Stimulated activated CD4-positive, alpha-beta T cell treated with anti-CD3 and anti-CD28 coated beads, Interleukin-12 subunit alpha, Interleukin-12 subunit beta, amount 100 ng/mL, for 4 hours (primary cell): Measurements from ENCODE around the gene ARSK.
"Not testable (repeated sequence)": the region's sequence is repeated elsewhere in the genome, so short reads cannot be mapped to it uniquely, and the experiment has no call there.

ENCODE experiments used
- DNase-seq: peaks from one replicate; pipeline ENCODE4 v3.0.0-alpha.2; 2020

The ARSK gene

DNA sequence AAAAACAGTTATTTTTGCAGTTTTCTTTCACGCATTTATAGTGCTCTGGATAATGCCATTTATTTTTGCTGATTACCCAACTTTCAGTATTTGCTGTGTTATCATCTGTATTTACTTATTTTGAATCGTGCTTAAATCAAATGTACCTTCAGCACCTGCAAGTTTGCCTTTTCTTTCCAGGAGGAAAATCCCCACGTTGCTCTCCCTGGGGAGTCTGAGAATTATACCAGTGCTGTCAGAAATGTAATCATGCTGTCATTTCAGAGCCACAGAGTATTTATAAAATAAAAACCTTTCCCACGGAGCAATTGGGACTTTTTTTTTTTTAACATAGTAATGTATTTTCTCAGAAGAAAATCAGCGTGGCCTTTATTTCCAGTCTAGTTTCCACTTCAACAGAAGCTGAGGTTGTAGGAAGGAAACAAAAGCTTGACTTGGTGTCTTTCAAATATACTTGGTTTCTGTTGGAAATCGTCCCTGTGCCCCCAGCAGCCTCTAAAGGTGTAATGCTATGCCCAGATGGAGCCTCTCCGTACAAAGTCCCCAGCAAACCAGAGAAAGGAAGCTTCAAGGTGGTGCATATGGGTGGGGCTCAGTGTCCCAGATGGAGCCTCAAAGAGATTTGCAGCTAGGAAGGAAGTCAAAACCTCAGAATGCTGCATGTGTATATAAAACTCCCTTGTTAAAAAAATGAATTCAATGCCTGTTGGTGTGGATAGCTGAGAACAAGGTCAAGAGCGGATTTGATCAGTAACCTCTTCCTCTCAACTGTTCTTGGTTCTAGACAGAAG is 67.1 kb downstream of the ARSK start:
- no peak for DNase-seq

DNA sequence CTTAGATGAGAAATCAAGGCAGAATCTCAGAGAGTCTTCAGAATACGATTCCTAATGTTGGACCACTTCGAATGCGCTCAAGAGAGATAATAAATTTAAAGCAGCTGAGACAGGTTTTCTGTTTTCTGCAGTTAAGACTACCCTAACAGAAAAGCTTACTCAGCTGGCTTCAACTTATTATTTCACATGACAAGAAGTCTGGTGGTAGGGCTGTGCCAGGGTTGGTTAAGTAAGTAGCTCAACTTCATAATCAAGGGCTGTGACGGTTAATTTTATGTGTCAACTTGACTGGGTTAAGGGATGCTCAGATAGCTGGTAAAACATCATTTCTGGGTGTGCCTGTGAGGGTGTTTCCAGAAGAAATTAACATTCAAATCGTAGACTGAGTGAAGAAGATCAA is 68.8 kb downstream of the ARSK start:
- no peak for DNase-seq

DNA sequence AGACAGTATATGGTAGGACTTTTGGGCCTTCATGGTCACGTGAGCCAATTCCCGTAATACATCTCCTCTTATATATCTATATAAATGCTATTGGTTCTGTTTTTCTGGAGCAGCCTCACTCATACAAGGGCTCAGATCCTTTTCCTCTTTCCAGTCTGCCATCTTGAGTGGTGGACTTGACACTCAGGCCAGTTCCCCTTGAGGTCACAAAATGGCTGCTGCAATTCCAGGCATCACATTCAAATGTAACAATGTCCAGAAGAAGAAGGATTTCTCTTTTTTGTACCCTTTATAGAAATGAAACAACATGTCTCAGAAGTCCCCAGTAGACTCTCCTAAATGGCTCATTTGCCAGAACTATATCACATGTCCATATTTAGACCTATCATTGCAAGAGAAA is 69.5 kb downstream of the ARSK start:
- DNase-seq, result no peak

DNA sequence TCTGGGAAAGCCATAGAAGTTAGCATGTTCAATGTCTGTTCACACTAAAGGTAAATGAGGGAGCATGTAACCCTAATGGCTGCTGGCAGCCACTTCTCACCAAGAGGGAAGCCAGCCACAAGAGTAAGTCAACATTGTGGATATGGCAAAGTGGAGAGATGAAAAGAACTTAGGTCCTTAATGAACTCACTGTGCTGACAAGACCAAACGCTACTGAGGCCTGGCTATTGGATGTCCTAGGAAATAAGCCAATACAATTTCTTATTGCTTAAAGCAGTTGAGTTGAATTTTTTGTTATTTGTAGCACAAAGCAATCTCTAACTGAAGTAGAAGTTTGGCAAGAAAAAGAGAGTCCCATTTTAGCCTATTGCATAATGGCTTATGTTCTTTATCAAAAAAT is 71.8 kb downstream of the ARSK start:
- DNase-seq, result no peak

DNA sequence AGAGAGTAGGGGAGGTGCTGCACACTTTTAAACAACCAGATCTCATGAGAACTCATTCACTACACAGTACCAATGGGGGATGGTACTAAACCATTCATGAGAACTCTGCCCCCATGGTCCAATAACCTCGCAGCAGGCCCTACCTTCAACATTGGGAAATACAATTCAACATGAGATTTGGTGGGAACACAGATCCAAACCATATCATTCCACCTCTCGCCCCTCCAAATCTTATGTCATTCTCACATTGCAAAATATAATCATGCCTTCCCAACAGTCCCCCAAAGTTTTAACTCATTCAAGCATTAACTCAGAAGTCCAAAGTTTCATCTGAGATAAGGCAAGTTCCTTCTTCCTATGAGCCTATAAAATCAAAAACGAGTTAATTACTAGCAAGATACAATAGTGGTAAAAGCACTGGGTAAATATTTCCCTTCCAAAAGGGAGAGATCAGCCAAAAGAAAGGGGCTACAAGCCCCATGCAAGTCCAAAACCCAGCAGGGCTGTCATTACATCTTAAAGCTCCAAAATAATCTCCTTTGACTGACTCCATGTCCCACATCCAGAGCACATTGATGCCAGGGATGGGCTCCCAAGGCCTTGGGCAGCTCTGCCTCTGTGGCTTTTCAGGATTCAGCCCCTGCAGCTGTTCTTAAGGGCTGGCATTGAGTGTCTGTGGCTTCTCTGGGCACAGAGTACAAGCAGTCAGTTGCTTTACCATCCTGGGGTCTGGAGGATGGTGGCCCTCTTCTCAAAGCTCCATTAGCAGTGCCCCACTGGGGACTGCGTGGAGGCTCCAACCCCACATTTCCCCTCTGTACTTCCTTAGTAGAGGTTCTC is 73.3 kb downstream of the ARSK start:
- no peak for DNase-seq

DNA sequence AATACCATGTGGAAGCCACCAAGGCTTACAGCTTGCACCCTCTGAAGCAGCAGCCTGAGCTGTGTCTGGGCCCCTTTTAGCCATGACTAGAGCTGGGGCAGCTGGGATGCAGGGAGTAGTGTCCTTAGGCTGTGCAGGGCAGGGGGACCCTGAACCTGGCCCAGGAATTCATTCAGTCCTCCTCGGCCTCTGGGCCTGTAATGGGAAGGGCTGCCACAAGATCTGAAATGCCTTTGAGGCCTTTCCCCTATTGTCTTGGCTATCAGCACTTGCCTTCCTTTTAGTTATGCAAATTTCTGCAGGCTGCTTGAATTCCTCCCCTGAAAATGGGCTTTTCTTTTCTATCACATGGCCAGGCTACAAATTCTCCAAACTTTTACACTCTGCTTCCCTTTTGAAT is 74.0 kb downstream of the ARSK start:
- no peak for DNase-seq

DNA sequence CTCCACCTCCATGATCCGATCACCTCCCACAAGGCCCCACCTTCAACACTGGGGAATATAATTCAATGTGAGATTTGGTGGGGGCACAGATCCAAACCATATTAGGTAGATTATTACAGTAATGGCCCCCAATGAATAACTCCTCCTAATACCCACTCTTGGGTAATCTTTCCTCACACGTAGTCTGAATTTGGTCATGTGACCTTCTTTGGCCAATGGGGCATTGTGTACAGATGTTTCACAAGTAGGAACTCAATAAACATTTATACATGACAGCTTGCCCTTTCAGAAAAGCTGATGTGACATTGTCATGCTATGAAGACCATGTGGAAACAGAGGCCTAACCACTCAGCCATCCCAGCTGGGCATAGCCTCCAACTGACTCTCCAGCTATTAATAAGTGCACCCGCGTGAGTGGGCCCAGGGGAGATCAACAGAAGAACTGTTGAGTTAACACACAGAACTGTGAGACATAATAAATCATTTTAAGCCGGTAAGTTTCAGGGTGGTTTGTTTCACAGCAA is 75.6 kb downstream of the ARSK start:
- no peak for DNase-seq

DNA sequence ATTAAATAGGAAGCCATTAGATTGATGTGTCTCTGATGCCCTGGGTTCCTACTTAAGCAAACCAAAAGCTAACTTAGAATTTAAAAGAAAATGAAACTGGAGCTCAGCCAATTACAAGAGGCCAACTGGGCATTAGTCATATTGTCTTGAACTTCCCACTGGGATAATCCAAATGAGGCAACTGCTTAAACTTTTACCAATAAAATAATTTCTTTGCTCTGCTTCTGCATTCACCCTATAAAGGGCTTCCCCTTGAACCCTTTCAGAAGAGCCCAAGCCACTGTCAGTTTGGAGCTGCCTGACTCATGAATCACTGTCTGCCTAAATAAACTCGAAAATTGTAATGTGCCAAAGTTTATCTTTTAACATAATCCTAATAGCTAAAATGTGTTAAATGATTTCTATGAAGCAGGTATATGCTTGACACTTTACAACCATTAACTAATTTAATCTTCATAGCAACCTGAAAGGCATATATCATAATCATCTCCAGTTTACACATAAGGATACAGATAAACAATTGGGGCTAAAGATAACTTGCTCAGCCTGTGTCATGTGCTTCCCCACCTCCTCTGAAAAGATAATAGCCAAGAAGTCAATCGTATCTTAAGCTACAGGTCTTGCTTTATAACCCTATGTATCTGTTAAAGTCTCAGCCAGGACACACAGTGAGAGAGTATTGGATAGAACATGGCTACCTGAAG is 76.5 kb downstream of the ARSK start:
- no peak for DNase-seq

DNA sequence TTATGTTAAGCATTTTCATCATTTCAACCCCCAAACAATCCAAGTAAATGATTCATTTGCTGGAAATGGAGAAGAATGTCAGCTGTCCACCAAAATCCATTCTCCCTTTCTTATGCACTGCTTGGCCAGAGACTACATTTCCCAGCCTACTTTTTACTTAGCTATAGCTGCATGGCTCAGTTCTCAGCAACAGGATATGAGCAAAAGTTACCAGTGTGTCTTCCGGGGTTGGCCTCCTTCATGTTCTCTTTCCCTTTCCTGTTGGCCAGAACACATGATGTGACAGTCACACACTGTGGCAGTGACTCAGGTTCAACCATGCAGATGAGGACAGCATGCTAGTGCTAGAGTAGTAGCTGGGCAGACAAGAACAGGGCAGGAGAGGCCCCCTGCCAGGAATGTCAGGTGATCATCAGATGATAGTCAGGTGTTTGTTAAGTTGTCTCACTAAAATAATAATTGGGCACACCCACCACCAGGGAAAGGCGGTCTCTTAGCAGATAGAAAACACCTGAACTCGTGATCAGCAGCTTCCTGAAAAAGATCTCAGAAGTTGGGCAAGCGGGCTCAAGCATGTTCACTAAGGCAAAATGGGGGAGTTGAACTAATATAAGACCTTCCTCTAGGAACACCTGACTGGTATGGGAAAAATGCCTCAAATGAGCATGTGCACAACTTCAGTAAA is 77.2 kb downstream of the ARSK start:
- DNase-seq, result peak; percentile 56

DNA sequence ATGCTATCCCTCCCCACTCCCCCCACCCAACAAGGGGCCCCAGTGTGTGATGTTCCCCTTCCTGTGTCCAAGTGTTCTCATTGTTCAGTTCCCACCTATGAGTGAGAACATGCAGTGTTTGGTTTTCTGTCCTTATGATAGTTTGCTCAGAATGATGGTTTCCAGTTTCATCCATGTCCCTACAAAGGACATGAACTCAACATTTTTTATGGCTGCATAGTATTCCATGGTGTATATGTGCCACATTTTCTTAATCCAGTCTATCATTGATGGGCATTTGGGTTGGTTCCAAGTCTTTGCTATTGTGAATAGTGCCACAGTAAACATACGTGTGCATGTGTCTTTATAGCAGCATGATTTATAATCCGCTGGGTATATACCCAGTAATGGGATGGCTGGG is 78.0 kb downstream of the ARSK start:
- not testable (repeated sequence) for DNase-seq

DNA sequence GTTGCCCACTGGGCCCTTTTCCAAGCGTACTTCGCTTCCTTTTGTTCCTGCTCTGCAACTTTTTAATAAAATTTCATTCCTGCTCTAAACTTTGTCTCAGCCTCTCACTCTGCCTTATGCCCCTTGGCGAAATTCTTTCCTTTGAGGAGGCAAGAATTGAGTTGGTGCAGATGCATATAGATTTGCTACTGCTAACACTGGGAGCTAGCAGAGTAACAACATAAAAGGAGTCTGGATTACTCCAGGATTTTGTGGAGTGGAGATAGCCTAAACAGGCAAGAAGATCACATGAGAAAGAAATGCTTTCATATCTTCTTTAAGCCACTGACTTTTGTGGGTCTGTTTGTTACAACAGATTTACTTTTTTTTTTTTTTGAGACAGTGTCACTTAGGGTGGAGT is 78.8 kb downstream of the ARSK start:
- DNase-seq, result no peak

DNA sequence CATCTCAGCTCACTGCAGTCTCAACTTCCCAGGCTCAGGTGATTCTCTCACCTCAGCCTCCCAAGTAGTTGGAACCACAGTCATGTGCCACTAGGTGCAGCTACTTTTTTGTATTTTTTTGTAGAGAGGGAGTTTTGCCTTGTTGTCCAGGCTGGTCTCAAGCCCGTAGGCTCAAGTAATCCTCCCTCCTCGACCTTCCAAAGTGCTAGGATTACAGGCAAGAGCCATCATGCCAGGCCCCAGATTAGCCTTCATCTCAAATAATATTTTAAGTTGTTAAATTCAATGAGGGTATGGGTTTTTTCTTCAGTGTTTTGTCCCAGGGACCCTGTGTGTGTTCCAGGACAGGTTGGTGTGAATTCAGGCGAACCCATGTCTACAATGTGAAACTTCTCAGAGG is 79.2 kb downstream of the ARSK start:
- no peak for DNase-seq

DNA sequence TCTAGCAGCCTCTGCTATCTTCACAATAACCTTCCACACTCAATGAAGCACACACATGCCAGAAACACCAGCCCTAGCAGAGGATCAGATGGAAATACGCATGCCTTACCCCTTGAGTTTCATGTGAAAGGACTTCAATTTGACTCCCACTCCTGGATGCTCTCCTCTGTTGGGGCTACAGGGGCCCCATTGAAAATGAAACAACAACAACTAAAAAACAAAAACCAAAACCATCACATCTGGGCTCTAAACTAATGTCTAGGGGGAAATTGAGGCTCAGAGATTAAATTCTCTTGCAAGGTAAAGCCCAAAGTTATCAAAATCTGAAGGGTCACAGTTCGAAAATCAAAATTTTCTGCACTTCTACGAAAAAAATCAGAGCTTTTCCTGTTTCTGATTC is 83.7 kb downstream of the ARSK start:
- DNase-seq, result no peak

DNA sequence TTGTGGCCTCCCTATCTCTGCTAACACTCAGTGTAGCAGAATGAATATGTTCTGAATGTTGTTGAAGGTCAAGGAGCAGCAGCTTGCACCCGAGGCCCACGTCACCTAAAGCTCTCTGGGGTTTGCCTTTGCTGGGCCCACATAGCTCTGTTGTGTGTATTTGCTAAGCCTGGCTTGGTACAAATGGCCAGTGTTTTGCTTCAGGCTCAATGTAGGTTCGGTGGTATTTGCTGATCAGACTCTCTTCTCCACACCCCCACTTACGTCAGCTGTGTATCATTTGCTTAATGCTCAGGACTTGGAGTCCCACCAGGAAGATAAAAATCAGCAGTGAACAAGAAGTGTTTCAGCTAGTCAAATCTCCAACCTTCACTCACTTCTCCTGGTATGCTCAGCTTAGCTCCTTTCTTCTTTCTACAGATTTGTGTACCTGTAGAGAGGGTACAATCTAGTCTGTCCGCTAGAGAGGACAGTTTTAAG is 86.9 kb downstream of the ARSK start:
- DNase-seq, result no peak

DNA sequence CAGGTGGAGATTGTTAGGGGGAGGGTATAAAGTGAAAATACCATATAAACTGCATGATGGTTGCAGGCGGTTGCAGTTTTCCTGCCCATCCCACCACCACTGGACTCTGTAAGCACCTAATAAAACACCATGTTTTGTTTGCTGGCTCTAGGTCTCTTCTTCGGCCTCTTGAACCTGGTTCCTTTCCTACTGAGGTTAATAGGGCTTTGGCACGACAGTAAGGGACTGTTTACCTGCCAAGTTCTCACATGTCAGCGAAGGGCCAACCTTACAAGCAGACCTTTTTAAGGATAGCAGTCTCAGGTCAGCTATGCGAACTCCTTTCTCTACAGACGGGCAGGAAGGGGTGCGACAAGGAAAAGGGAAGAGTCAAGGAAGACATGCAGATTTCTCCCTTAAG is 88.3 kb downstream of the ARSK start:
- DNase-seq, result no peak

DNA sequence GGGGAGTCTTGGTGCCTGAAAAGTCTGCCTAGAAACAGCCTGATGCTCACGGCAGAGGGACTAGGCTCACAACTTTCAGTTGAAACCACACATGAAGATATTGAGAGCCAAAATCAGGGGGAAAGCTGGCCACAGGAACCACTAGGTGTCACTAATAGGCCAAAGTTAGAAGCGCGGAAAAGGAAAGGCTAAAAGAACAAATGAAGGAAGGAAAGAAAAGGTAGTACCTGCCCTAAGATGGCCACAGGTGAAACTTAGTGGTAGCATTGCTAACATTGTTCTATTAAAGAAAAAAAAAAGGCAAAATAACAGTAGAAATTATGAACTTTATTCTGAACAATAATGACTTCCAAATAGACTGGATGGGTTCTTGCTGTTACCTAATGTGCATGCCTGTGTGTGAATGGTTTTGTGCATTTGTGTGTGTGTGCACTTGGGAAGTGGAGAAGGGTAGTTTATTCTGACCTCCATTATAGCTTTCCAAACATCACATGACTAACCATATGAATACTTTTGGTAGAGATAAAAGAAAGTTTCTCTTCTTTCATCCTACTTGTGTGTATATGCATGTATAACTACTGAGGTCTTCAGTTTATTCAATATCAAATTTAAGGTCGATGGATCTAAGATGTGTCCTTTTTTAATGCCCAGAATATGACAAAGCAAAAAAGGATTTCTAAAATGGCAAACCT is 89.6 kb downstream of the ARSK start:
- DNase-seq, result no peak

DNA sequence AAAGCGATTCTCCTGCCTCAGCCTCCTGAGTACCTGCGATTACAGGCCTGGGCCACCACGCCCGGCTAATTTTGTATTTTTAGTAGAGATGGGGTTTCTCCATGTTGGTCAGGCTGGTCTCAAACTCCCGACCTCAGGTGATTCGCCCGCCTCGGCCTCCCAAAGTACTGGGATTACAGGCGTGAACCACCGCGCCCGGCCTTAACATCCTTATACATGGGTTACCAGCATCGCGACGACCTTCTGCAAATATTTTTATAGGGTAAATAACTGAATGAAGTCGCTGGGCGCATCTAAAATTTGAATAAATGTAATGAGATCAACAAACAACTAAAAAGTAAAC is 91.3 kb downstream of the ARSK start:
- DNase-seq, result not testable (repeated sequence)

DNA sequence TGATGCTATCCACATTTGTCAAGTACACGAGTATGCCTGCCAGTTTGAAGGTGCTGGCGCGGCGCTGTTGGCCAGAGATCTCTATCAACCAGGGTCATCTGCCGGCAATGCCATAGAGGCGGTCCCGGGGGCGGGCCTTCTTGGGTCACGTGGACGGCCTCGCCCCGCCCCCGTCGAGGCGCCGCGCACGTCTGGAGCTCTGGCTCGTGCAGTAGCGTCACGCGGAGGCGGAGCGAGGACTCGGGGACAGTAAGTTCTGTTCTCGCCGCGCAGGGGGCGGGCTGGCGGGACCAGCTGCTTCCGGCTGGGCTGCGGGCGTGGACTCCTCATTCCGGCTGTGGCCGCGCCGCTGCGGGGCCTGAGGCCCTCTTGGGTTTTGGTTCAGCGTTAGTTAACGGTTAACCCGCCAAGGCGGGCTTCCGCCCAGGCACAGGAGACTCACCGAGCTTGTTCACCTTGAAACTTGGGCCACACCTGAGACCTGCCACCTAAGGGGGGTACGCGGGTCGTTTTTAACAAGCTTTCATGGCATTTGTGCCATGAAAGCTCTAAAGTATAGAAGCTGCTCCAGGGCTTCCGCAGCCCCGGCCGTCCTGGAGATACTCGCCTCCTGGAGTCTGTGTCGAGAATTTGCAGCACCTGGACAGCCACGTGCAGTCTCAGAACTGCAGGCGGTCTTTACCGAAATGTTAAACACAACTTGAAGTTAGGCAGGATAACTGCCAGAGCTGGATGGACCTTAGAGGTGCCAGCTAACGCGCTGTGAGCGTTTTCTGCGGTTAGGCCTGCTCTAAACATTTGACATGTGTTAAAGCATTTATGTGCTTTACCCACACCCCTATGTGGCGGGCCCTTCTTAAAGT is 91.9 kb downstream of the ARSK start, which contains the start of gene RFESD:
TSS of gene RFESD (plus strand) at position 209 of the 863 bp plus-strand sequence. CDS start 5,495 bp downstream, outside the sequence.
- DNase-seq, result peak; percentile 91

DNA sequence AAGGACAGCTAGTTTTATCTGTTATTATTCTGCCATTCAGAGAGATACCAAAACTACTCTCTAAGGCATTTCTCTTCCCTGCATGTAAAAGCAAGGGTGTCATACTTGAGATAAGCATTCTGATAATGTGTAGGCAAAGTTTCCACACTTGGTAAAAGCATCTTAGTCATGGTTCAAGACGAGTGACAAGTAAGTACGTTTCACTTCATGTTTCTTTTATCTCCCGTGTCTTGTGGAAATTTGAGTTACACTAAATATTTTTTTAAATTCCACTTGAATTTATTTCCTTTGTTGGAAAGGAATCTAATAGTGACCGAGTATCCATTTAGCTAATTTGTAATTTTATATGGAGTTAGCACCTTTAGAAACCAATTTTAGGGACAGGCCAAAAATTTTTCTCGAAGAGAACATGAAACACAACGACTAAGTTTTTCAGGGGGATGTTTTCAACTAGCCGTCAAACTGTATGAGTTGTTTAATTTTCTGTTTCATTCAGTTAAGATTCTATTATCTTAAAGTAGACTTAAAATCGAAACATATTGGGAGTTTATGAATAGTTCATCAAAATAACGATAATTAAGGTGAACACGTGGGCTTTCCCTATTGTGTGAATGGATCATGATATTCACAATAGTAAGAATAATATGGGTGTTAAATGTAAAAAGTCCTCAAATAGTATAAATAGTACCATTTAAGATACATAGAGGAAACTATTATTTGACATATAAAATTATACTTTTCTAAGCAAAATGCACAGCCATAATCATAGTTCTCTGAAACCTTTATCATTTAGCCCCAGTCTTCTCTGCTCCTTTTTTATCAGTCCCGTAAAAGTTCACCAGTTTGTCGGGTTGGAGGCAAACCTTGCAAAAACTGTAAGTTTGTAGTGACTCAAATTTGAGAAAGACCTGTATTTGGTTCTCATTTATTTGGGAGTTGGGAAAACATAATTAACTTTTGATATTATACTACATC is 93.3 kb downstream of the ARSK start:
- no peak for DNase-seq

DNA sequence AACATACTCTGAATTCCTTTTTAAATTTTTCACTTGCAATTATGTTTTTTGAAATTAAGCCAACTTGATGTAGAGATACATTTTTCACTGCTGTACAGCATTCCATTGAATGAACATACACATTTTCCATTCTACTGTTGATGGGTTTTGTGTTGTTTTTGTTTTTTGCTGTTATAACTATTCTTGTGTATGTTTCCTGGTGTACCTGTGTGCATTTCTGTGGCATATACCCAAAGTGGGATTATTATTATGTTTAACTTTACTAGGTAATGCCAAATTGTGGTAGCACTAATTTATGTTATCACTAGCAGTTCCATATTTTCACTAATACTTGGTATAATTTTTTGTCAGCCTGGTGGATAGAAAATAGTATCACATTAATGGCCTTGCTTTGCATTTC is 94.4 kb downstream of the ARSK start:
- DNase-seq, result no peak
